Nephron progenitor cell (in vitro differentiated cells): ENCODE results near the gene DDI2.

Source experiments
- DNase-seq: peaks from one replicate; pipeline ENCODE4 v3.0.0; 2021
- H3K27ac Mint-ChIP-seq: 2 replicates; pipeline ENCODE4 v1.8.0; 2021; ENCODE audit warnings: mild to moderate bottlenecking, moderate library complexity, mixed read lengths
- H3K27me3 Mint-ChIP-seq: 2 replicates; pipeline ENCODE4 v1.8.0; 2021; ENCODE audit warnings: mild to moderate bottlenecking, low read depth, mixed read lengths; ENCODE audit not compliant: poor library complexity
- H3K36me3 Mint-ChIP-seq: 2 replicates; pipeline ENCODE4 v1.8.0; 2021; ENCODE audit warnings: low read depth, mixed read lengths
- H3K4me1 Mint-ChIP-seq: 2 replicates; pipeline ENCODE4 v1.8.0; 2021; ENCODE audit warnings: mixed read lengths
- H3K4me3 Mint-ChIP-seq: 2 replicates; pipeline ENCODE4 v1.8.0; 2021; ENCODE audit warnings: mild to moderate bottlenecking, moderate library complexity, mixed read lengths
- H3K9me3 Mint-ChIP-seq: 2 replicates; pipeline ENCODE4 v1.8.0; 2021; ENCODE audit warnings: mild to moderate bottlenecking, moderate library complexity, mixed read lengths
- TF ChIP-seq, protein P1 (sequence below): fragments of 200-600 bp; sonication (generic); IDR thresholded peaks from 2 replicates; pipeline ENCODE4 v1.5.0; 2021; ENCODE audit warnings: antibody characterized with exemption

The DDI2 gene

DNA sequence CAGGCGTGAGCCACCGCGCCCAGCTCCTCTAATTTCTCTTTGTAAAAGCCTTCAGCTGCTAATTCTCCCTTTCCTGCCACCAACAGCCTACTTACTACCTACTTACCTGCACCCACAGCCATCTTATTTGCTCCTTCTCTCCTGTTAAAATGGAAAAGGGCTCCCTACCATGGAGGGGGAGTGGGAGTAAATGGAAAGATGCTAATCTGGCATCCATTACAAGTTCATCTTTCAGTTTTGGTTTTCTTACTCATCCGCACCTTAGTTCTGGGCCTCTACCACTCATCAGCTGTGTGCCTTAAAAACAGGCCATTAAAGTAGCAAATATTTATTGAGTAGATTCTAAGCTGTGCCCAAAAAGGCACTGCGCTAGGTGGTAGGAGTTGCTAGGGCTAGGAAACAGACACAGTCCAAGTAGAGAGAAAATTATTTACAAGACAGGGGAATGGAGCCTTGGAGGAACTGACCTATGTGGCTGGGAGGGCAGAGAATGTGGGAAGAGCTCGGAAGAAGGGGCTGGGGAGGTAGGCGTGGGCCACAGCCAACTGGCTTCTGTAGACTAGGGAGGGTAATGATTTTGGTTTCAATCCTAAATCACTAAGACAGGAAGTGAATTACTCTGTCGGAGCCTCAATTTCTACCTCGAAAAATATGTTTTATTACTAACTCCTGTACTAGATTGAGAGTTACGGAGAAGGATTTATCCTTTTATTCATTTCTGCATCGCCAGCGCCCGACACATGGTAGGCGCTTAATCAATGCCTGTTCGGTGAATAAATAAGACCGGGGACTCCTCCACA, 685 bp upstream of the DDI2 start:
- peaks cover 7% of the 10 kb centered on the region for H3K27me3 Mint-ChIP-seq
- peaks cover 58% of the 10 kb centered on the region for H3K4me1 Mint-ChIP-seq
- DNase-seq: peak; percentile 46
- peak overlapping the region; percentile 96 for H3K27ac Mint-ChIP-seq
- H3K36me3 Mint-ChIP-seq: no peaks in the 10 kb centered on the region
- H3K9me3 Mint-ChIP-seq: no peaks in the 10 kb centered on the region
- H3K4me3 Mint-ChIP-seq: peak overlapping the region; percentile 95
- TF ChIP-seq, protein P1, sequence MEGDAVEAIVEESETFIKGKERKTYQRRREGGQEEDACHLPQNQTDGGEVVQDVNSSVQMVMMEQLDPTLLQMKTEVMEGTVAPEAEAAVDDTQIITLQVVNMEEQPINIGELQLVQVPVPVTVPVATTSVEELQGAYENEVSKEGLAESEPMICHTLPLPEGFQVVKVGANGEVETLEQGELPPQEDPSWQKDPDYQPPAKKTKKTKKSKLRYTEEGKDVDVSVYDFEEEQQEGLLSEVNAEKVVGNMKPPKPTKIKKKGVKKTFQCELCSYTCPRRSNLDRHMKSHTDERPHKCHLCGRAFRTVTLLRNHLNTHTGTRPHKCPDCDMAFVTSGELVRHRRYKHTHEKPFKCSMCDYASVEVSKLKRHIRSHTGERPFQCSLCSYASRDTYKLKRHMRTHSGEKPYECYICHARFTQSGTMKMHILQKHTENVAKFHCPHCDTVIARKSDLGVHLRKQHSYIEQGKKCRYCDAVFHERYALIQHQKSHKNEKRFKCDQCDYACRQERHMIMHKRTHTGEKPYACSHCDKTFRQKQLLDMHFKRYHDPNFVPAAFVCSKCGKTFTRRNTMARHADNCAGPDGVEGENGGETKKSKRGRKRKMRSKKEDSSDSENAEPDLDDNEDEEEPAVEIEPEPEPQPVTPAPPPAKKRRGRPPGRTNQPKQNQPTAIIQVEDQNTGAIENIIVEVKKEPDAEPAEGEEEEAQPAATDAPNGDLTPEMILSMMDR: no peak

DNA sequence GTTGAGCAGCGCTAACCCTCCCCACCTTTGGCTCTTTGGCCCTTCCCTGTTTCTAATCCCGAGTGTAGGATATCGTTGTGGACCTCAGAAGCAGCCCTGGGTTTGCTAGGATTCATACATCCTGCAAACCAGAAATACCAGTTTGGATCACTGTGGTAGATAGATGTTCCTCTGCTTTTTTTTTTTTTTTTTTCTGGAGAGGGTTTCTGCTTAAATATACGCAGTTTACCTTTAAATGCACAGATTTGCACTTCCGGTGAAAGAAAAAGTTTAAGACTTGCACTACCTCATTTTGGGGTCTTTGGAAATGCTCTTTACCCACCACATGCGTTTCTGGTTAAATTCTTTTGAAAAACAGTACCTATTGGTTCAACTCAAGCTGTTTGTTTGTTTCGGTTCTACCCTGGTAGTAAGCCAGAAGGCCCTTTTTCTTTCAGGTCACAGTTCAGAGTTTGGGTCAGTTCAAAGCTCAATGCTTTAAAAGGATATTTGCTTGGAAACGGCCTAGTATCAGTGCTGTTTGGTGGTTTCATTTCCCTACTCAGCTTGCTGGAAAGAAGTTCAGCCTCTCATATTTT, 908 bp downstream of the DDI2 start:
- Mint-ChIP-seq H3K4me3 (peak overlapping the region; percentile 95), H3K9me3 (no peaks in the 10 kb centered on the region), H3K36me3 (no peaks in the 10 kb centered on the region), H3K27me3 (no peaks in the 10 kb centered on the region), H3K27ac (peak overlapping the region; percentile 98), H3K4me1 (peaks cover 73% of the 10 kb centered on the region)
- TF ChIP-seq, protein P1: no peak
- DNase-seq: no peak

DNA sequence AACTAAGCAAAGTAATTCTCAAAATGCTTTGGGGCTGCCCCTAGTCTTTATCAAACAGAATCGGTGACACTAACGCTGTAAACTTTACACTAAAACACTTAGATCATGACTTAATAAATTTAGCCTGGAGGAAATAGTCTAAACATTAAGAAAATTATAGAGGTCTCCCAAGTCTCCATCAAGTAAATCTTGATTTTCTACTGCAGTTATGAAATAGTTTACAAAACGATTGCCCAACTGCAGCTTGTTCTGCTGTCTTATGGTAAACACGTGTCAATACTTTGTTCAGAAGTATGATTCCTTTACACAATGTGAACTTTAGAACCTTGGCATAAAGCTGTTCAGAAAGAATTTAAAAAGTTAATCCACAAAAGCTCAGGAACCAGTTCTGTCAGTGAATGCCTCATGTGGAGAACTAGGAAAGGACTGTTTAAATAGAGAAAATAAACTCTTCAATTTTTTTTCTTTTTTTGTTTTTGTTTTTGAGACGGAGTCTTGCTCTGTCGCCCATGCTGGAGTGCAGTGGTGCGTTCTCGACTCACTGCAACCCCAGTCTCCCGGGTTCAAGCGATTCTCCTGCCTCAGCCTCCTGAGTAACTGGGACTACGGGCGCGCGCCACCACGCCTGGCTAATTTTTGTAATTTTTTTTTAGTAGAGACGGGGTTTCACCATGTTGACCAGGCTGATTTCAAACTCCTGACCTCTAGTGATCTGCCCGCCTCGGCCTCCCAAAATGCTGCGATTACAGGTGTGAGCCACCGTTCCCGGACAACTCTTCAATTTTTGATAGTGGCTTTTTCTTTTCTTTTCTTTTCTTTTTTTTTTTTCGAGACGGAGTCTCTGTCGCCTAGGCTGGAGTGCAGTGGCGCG, 1.6 kb downstream of the DDI2 start:
- Mint-ChIP-seq H3K9me3 (no peaks in the 10 kb centered on the region), H3K4me1 (peaks cover 73% of the 10 kb centered on the region), H3K27me3 (no peaks in the 10 kb centered on the region), H3K36me3 (no peaks in the 10 kb centered on the region), H3K4me3 (peak overlapping the region; percentile 95), H3K27ac (peak overlapping the region; percentile 98)
- TF ChIP-seq, protein P1: no peak
- DNase-seq: no peak

DNA sequence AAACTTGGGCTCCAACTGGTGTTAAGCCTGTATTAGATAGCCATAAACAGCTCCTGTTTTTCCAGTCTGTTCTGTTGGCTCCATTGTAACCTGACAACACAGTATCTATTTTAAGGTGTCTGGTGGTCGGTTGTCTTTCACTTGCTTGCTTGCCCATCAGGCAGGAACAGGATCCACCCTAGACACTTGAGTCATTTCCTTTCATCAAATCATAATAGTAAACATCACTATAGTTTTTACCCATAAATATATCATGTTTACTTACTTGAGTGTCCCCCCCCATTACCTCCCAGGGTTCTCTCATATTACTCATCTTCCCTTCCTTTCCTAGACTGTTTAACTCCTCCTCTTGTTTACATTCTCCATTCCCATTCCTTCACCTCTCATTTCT, 2.9 kb downstream of the DDI2 start:
- H3K4me1 Mint-ChIP-seq: peaks cover 73% of the 10 kb centered on the region
- no peaks in the 10 kb centered on the region for H3K36me3 Mint-ChIP-seq
- peak overlapping the region; percentile 55 for H3K27ac Mint-ChIP-seq
- TF ChIP-seq, protein P1: no peak
- DNase-seq: no peak
- no peaks in the 10 kb centered on the region for H3K9me3 Mint-ChIP-seq
- peak overlapping the region; percentile 70 for H3K4me3 Mint-ChIP-seq
- no peaks in the 10 kb centered on the region for H3K27me3 Mint-ChIP-seq

DNA sequence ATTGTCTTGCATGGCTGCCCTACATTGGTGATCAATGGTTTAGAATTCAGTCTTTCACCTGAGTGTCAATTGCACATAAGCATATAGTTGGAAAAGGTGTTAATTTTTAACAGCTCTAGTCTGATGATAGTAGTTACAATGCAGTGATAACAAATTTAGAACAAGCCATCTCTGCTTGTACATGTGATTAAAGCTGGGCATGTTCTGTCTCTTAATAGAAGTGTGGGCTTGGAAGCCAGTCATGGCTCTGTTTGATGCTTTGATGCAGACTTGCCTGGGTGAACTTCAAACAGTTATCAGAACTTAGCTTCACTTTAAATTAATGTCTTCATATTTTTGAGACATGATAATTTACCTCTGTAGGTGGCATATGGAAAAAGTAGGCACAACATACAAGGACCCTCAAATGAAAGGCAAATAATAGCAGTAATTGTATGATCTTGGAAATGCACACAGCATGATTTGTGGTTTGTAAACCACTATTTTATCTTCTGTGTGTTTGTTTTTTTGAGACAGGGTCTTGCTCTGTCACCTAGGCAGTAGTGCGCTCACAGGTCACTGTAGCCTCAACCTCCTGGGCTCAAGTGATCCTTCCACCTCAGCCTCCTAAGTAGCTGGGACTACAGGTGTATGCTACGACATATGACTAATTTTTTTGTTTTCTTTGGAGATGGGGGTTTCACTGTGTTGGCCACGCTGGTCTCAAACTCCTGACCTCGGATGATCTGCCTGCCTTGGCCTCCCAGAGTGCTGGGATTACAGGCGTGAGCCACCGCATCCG, 3.8 kb downstream of the DDI2 start:
- H3K27me3 Mint-ChIP-seq: no peaks in the 10 kb centered on the region
- no peak for DNase-seq
- no peaks in the 10 kb centered on the region for H3K36me3 Mint-ChIP-seq
- peak overlapping the region; percentile 9 for H3K27ac Mint-ChIP-seq
- TF ChIP-seq, protein P1: no peak
- no peak overlapping the region for H3K4me3 Mint-ChIP-seq
- peaks cover 73% of the 10 kb centered on the region for H3K4me1 Mint-ChIP-seq
- no peaks in the 10 kb centered on the region for H3K9me3 Mint-ChIP-seq
